Ovary (tissue), 3 donors: Measurements from ENCODE around the gene PSKH1.

ENCODE experiments used
- POLR2A ChIP-seq: fragments of 450-650 bp; IDR thresholded peaks from one replicate; pipeline ENCODE4 v1.6.1; 2017; ENCODE audit warnings: antibody characterized with exemption, mild to moderate bottlenecking, moderate library complexity
- TF ChIP-seq, protein P1 (sequence below), 3 donors: fragments of 450-650 bp in 2 of 3; fragments of 200-600 bp in 1 of 3; IDR thresholded peaks; one replicate each; pipeline versions ENCODE4 v1.5.1 to v1.8.0; 2016 to 2022; ENCODE audit warnings: antibody characterized with exemption in 3 of 3, mild to moderate bottlenecking in 1 of 3
- donor health status: DM: no; HTN: no; CAD: no.

DNA sequence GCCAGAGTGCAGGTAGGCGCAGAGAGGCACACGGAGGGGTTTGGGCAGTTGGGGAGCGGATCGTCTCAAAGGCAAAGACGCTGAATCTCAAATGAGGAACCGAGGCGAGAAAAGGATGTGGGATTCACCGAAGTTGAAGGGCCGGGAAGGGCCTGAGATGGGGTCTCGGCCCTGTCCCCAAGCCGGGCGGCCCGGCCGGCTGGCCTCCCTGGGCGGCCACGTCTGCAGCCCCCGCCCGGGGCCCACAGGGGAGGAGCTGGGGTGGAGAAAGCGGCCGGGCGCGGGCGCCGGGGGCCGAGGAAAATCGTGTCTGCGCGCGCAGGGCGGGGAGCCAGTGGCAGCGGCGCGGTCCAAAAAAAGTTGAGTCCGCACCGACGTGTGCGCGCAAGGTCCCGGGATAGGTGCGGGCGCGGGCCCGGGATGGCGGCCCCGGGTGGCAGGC lies 74.9 kb downstream of the PSKH1 start:
- TF ChIP-seq, protein P1, sequence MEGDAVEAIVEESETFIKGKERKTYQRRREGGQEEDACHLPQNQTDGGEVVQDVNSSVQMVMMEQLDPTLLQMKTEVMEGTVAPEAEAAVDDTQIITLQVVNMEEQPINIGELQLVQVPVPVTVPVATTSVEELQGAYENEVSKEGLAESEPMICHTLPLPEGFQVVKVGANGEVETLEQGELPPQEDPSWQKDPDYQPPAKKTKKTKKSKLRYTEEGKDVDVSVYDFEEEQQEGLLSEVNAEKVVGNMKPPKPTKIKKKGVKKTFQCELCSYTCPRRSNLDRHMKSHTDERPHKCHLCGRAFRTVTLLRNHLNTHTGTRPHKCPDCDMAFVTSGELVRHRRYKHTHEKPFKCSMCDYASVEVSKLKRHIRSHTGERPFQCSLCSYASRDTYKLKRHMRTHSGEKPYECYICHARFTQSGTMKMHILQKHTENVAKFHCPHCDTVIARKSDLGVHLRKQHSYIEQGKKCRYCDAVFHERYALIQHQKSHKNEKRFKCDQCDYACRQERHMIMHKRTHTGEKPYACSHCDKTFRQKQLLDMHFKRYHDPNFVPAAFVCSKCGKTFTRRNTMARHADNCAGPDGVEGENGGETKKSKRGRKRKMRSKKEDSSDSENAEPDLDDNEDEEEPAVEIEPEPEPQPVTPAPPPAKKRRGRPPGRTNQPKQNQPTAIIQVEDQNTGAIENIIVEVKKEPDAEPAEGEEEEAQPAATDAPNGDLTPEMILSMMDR (IDR thresholded peaks at IDR 0.05) = no peak
- no peak for TF ChIP-seq POLR2A
